ENCODE results near the gene CD109.

The CD109 gene

GRCh38 chr6:73728548-73729205, 32.7 kb downstream of the CD109 start:
- DNase-seq = no peak

GRCh38 chr6:73731285-73731684, 35.3 kb downstream of the CD109 start:
- no peak for DNase-seq

- peak; percentile 27 to 70 (median 59) for DNase-seq
Observed at GRCh38 chr6:73732845-73733675, 37.1 kb downstream of the CD109 start.

DNA sequence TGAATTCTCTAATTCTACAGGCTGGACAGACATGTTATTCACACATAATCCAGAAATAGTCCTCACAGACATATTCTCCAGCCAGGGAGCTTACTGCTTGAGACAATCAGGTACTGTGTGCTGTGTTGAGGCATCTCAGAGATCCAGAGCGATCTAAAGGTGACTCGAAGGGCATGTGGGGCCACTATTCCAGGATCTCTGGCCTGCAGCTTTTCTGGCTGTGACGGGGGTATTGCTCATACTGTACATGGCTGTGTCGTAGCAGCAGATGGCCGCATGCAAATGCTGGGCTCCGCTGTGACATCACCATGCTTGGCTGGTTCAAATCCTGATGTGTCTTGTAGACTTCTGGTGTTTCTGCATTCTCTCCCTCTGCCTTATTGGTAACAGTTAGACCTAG, 37.8 kb downstream of the CD109 start:
- DNase-seq = no peak

- no peak for DNase-seq
Observed at GRCh38 chr6:73734832-73735453, 38.9 kb downstream of the CD109 start.

GRCh38 chr6:73738367-73739028, 42.5 kb downstream of the CD109 start:
- no peak for DNase-seq

GRCh38 chr6:73739096-73739495, 43.1 kb downstream of the CD109 start:
- peak; percentile 20 to 81 (median 65) for DNase-seq

GRCh38 chr6:73742433-73742832, 46.4 kb downstream of the CD109 start:
- no peak for DNase-seq

DNA sequence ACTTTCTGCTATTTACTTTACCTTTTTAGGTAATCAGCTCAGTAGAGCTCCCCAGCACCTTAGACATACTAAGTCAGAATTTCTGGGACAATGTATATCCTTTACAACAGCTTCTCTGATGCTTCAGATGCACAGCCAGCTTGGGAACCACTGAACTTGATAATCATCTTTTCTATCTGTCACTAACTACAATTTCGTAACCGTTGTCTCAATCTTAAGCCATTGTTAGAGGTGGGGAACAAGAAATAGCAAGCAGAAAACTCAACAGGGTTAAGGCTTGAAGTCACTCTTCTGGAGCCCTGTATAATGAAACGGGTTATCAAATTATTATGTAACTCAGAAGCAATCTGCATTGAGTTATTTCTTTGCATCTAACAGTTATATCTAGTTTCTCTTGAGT, 47.1 kb downstream of the CD109 start:
- DNase-seq = no peak

GRCh38 chr6:73743556-73743955, 47.6 kb downstream of the CD109 start:
- DNase-seq = no peak

DNA sequence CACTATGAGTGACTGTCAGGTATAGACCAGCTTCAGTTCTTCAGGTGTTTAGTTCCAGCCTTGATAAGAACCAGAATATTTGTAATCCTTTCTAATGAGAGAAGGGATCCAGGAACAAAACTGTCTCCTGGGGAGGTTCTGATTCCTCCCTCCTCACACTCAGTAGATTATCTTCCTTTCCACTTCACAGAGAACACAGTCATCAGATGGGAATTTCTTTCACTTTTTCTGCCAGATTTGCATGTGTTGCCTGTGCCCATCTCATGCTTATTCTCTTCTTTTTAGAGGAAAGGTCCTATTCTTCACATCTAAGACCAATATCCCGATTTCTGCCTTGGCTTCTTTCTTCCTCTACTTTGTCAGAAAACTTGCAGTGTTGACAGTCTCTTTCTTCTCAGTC, 50.8 kb downstream of the CD109 start:
- DNase-seq = no peak

- DNase-seq = no peak
Observed at GRCh38 chr6:73747289-73747688, 51.3 kb downstream of the CD109 start.

GRCh38 chr6:73752943-73753342, 56.9 kb downstream of the CD109 start:
- no peak for DNase-seq

GRCh38 chr6:73766040-73766439, 70.0 kb downstream of the CD109 start:
- DNase-seq = no peak

DNA sequence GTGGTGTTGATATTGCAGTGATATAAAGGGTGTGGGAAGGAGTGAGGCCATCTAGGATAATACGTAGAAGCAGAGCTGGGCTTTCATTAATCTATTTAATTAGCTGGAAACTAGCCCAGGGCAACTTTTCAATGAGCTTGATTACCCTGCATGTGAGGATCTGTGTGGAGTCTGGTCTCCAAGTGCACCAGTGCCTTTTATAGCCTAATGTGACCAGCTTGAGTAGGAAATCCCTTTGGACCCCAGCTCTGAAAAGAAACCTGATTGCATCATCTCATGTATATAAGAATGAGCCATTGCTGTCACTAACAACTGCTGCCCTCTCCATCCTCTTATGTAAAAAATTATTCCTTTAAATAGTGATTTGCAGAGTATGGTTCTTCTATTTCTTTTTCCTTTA, 72.6 kb downstream of the CD109 start:
- peak in 2 of 3 experiments; percentile 48 to 88 for DNase-seq

GRCh38 chr6:73769976-73770375, 74.0 kb downstream of the CD109 start:
- no peak for DNase-seq

GRCh38 chr6:73774311-73774774, 78.3 kb downstream of the CD109 start:
- no peak for DNase-seq

GRCh38 chr6:73779943-73780342, 83.9 kb downstream of the CD109 start:
- no peak for DNase-seq

GRCh38 chr6:73782911-73783310, 86.9 kb downstream of the CD109 start:
- DNase-seq = peak; percentile 2 to 55 (median 11)

DNA sequence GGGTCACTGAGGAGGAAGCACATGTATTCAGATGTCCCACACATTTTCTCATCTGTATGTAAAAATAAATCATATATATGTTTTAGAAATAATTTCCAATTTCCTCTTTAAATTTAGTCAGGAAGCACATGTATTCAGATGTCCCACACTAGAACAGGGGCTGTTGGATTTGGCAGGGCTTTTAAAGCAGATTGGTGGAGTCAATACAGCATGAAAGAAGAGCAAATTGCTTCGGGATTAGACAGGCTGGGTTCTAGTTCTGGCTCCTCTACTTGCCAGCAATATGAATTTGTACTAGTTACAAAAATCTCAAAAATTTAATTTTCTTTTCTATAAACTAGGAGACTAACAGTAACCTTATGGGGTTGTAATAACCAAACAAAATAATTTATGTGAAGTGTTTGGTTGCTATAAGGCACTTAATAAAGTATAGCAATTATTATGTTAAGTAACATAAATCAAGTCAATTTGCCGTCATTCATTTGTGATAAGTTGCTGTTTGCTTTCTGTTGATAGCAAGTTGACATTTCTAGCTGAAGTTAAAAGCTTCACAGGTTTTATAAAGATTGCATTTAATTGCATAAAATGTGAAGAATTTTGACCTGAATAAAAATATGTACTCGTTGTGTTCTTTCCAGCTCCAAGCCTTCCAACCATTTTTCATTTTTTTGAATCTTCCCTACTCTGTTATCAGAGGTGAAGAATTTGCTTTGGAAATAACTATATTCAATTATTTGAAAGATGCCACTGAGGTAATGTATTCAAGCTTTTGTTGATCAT, 88.9 kb downstream of the CD109 start:
- DNase-seq = peak in 1 of 3 experiments; percentile 39

DNA sequence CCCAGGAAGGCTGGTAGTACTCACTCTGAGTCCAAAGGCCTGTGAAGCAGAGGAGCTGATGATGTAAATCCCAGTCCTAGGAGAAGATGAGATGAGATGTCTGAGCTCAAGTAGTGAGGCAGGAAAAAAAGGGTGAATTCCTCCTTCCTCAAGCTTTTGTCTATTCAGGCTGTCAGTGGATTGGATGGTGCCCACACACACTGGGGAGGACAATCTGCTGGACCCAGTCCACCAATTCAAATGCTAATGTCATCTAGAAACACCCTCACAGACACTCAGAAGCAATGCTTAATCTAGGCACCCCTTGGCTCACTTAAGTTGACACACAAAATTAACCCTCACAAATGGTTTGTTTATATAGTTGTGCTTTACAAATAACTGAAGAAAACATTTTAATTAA, 94.6 kb downstream of the CD109 start:
- no peak for DNase-seq

GRCh38 chr6:73791336-73791735, 95.3 kb downstream of the CD109 start:
- DNase-seq = no peak

All from NCI-H1417 (cell line).